Gastrocnemius medialis (tissue), 4 donors: ENCODE results near the gene SULT1C2. TPM values are rescaled to one million over a fixed set of nuclear protein-coding genes. Genes with fewer than 3 reads are reported as not detected.
"Not testable (repeated sequence)": the region's sequence is repeated elsewhere in the genome, so short reads cannot be mapped to it uniquely, and the experiment has no call there.

Experiments
- ATAC-seq, 2 donors: fragments of 150-250 bp; one replicate each; pipeline ENCODE4 v1.9.1; 2016
- DNase-seq, 2 donors: peaks; one replicate each; pipeline ENCODE4 v3.0.0-alpha.2; 2019
- H3K27ac ChIP-seq, 4 donors: fragments of 200-600 bp; sonication (generic); 1 replicate in 1 of 4; 2 replicates in 3 of 4; pipeline ENCODE4 v1.5.1; 2016 to 2018; ENCODE audit warnings: mild to moderate bottlenecking in 2 of 4, moderate library complexity in 1 of 4
- H3K27me3 ChIP-seq, 3 donors: fragments of 200-600 bp; sonication (generic) in 2 of 3; 1 replicate in 1 of 3; 2 replicates in 2 of 3; pipeline versions ENCODE4 v1.5.1 to v1.6.0; 2016 to 2019; ENCODE audit warnings: mild to moderate bottlenecking in 1 of 3, moderate library complexity in 1 of 3
- H3K36me3 ChIP-seq, 2 donors: fragments of 200-600 bp; sonication (generic) in 1 of 2; one replicate each; pipeline ENCODE4 v1.5.1; 2017 to 2018
- H3K4me1 ChIP-seq, 2 donors: fragments of 200-600 bp; sonication (generic) in 1 of 2; one replicate each; pipeline ENCODE4 v1.5.1; 2016 to 2017; ENCODE audit warnings: mild to moderate bottlenecking in 2 of 2
- H3K4me3 ChIP-seq, 4 donors: fragments of 200-600 bp; sonication (generic) in 3 of 4; 1 replicate in 1 of 4; 2 replicates in 3 of 4; pipeline ENCODE4 v1.5.1; 2016 to 2019; ENCODE audit warnings: mild to moderate bottlenecking in 2 of 4
- H3K9me3 ChIP-seq, 3 donors: fragments of 200-600 bp; sonication (generic) in 2 of 3; 1 replicate in 1 of 3; 2 replicates in 2 of 3; pipeline ENCODE4 v1.5.1; 2016 to 2019
- CTCF ChIP-seq, 5 experiments: fragments of 450-650 bp in 3 of 5; fragments of 200-600 bp in 2 of 5; sonication (generic) in 2 of 5; IDR thresholded peaks in 4 of 5; conservative IDR thresholded peaks in 1 of 5; 1 replicate in 4 of 5; 2 replicates in 1 of 5; pipeline ENCODE4 v1.5.1; 2016 to 2019; ENCODE audit warnings: antibody characterized with exemption in 5 of 5, mild to moderate bottlenecking in 3 of 5, moderate library complexity in 3 of 5
- POLR2A ChIP-seq, 2 donors: fragments of 450-650 bp; IDR thresholded peaks; one replicate each; pipeline ENCODE4 v1.6.1; 2017; ENCODE audit warnings: antibody characterized with exemption in 2 of 2, mild to moderate bottlenecking in 2 of 2, moderate library complexity in 2 of 2
- in situ Hi-C, 4 donors: fragments of 200-750 bp; cut with MboI; loops; one replicate each; pipeline versions ENCODE4 v1.15.0 to v1.8.0; 2017; ENCODE audit warnings: low sequenced_read_pairs in 4 of 4
- intact Hi-C: fragments of 100-400 bp; cut with DNase I; formaldehyde crosslinking; loops from one replicate; pipeline ENCODE4 v1.15.1; 2023; ENCODE audit warnings: low total_unique reads
- total RNA-seq, 4 donors: library from RNA; depleted of rRNA; stranded (reverse); fragments of >200 nt; gene quantifications; one replicate each; pipeline versions ENCODE4 v1.1.0 to v1.2.3, GENCODE V29; 2016

Gene SULT1C2
- total RNA-seq, 4 donors from 2014 or later = 0.10 to 3.2 TPM; not detected in 2

GRCh38 chr2:108279468-108279867 is 9.2 kb upstream of the SULT1C2 start:
- no peak for ATAC-seq
- H3K36me3 ChIP-seq = no peaks in the 10 kb centered on the region
- in situ Hi-C loops (no loop called here), intact Hi-C loops (no loop called here)
- H3K27ac ChIP-seq = no peak overlapping the region
- H3K4me3 ChIP-seq = no peak overlapping the region
- DNase-seq = no peak
- no peaks in the 10 kb centered on the region for H3K9me3 ChIP-seq
- H3K27me3 ChIP-seq = no peaks in the 10 kb centered on the region
- TF ChIP-seq POLR2A (IDR thresholded peaks at IDR 0.05) = no peak
- TF ChIP-seq CTCF (IDR thresholded peaks at IDR 0.05 in 4 of 5, conservative IDR thresholded peaks at IDR 0.05 in 1 of 5) = no peak
- no peaks in the 10 kb centered on the region for H3K4me1 ChIP-seq

- Histone ChIP-seq H3K9me3 (no peaks in the 10 kb centered on the region), H3K36me3 (no peaks in the 10 kb centered on the region), H3K27ac (no peak overlapping the region), H3K4me1 (no peaks in the 10 kb centered on the region), H3K27me3 (no peaks in the 10 kb centered on the region), H3K4me3 (no peak overlapping the region)
- DNase-seq = no peak
- no peak for ATAC-seq
- TF ChIP-seq CTCF (IDR thresholded peaks at IDR 0.05 in 4 of 5, conservative IDR thresholded peaks at IDR 0.05 in 1 of 5) = no peak
- TF ChIP-seq POLR2A (IDR thresholded peaks at IDR 0.05) = no peak
- intact Hi-C loops = no loop called here
- in situ Hi-C loops = no loop called here
These were observed 8.2 kb upstream of the SULT1C2 start for GRCh38 chr2:108280466-108280865.

GRCh38 chr2:108284566-108284965 is 4.1 kb upstream of the SULT1C2 start:
- H3K27me3 ChIP-seq, DNase-seq, intact Hi-C loops, H3K4me3 ChIP-seq, H3K27ac ChIP-seq, H3K9me3 ChIP-seq, ATAC-seq, in situ Hi-C loops, H3K4me1 ChIP-seq, H3K36me3 ChIP-seq: not testable (repeated sequence)

- H3K27me3 ChIP-seq = no peaks in the 10 kb centered on the region
- no peaks in the 10 kb centered on the region for H3K9me3 ChIP-seq
- no peak overlapping the region for H3K4me3 ChIP-seq
- in situ Hi-C loops (no loop called here), intact Hi-C loops (no loop called here)
- no peak for DNase-seq
- no peak for TF ChIP-seq CTCF (IDR thresholded peaks at IDR 0.05 in 4 of 5, conservative IDR thresholded peaks at IDR 0.05 in 1 of 5)
- TF ChIP-seq POLR2A (IDR thresholded peaks at IDR 0.05) = no peak
- H3K36me3 ChIP-seq = no peaks in the 10 kb centered on the region
- no peak for ATAC-seq
- H3K4me1 ChIP-seq = no peaks in the 10 kb centered on the region
- H3K27ac ChIP-seq = no peak overlapping the region
These were observed 3.1 kb upstream of the SULT1C2 start for GRCh38 chr2:108285616-108286015.

- in situ Hi-C loops (no loop called here), intact Hi-C loops (no loop called here)
- no peak overlapping the region for H3K4me3 ChIP-seq
- H3K27ac ChIP-seq = no peak overlapping the region
- no peaks in the 10 kb centered on the region for H3K9me3 ChIP-seq
- no peaks in the 10 kb centered on the region for H3K27me3 ChIP-seq
- ATAC-seq (no peak), DNase-seq (no peak)
- no peaks in the 10 kb centered on the region for H3K4me1 ChIP-seq
- no peaks in the 10 kb centered on the region for H3K36me3 ChIP-seq
- TF ChIP-seq CTCF (IDR thresholded peaks at IDR 0.05 in 4 of 5, conservative IDR thresholded peaks at IDR 0.05 in 1 of 5) = no peak
- no peak for TF ChIP-seq POLR2A (IDR thresholded peaks at IDR 0.05)
These were observed 1.5 kb upstream of the SULT1C2 start for GRCh38 chr2:108287169-108287568.
